WTC11 (cell line): ENCODE measurements around the gene PPP3CA. TPM values are rescaled to one million over a fixed set of nuclear protein-coding genes. Genes with fewer than 3 reads are reported as not detected.

Experiments
- ATAC-seq: fragments of 200-7000 bp; cut with Tn5 transposase; 2 replicates; pipeline ENCODE4 v1.10.0; 2021; ENCODE audit warnings: mild to moderate bottlenecking, moderate library complexity
- CTCF ChIA-PET: fragments of 300-600 bp; sonication (Branson Sonifier 250); formaldehyde crosslinking; loops from one replicate; lab custom pipeline; 2021; ENCODE audit warnings: antibody characterized with exemption; lab: Charles Lee
- POLR2A ChIA-PET: fragments of 350-600 bp; sonication (Branson Sonifier 250); formaldehyde crosslinking; loops from one replicate; lab custom pipeline; 2021; ENCODE audit warnings: antibody characterized with exemption; lab: Charles Lee
- DNase-seq: peaks from one replicate; pipeline ENCODE4 v3.0.0; 2021; ENCODE audit warnings: low spot score
- H3K27ac Mint-ChIP-seq: 2 replicates; pipeline ENCODE4 v1.8.0; 2021; ENCODE audit warnings: mixed read lengths
- H3K27me3 Mint-ChIP-seq: 2 replicates; pipeline ENCODE4 v1.8.0; 2021; ENCODE audit warnings: low read depth, mild to moderate bottlenecking, moderate library complexity, mixed read lengths
- H3K36me3 Mint-ChIP-seq: 2 replicates; pipeline ENCODE4 v1.8.0; 2021; ENCODE audit warnings: mixed read lengths
- H3K4me1 Mint-ChIP-seq: 2 replicates; pipeline ENCODE4 v1.8.0; 2022; ENCODE audit warnings: mixed read lengths
- H3K4me3 Mint-ChIP-seq: 2 replicates; pipeline ENCODE4 v1.8.0; 2021; ENCODE audit warnings: mild to moderate bottlenecking, moderate library complexity, mixed read lengths
- H3K9me3 Mint-ChIP-seq: 2 replicates; pipeline ENCODE4 v1.8.0; 2021; ENCODE audit warnings: mixed read lengths
- CBFB ChIP-seq: sonication (generic); formaldehyde crosslinking; IDR thresholded peaks from 2 replicates; pipeline ENCODE4 v1.8.1; 2022; ENCODE audit warnings: mild to moderate bottlenecking, low read depth, missing genetic modification reagents
- ESRRA ChIP-seq: sonication (generic); formaldehyde crosslinking; IDR thresholded peaks from 2 replicates; pipeline ENCODE4 v1.8.1; 2022; ENCODE audit warnings: mild to moderate bottlenecking, missing genetic modification reagents, borderline replicate concordance
- GRHL2 ChIP-seq: fragments of 250-450 bp; sonication (Bioruptor Pico); IDR thresholded peaks from 2 replicates; pipeline ENCODE4 v1.8.0; 2022; ENCODE audit warnings: mild to moderate bottlenecking, moderate library complexity; ENCODE audit not compliant: insufficient replicate concordance, severe bottlenecking
- MXD4 ChIP-seq: fragments of 250-450 bp; sonication (Bioruptor Pico); IDR thresholded peaks from 2 replicates; pipeline ENCODE4 v1.8.0; 2021; ENCODE audit warnings: mild to moderate bottlenecking, moderate library complexity, borderline replicate concordance
- NFATC4 ChIP-seq: fragments of 250-450 bp; sonication (Bioruptor Pico); IDR thresholded peaks from 2 replicates; pipeline ENCODE4 v1.9.0; 2021; ENCODE audit warnings: mild to moderate bottlenecking
- NR3C1 ChIP-seq: sonication (generic); formaldehyde crosslinking; conservative IDR thresholded peaks from 2 replicates; pipeline ENCODE4 v1.8.1; 2023; ENCODE audit warnings: low read depth, mild to moderate bottlenecking, missing genetic modification reagents
- ZNF263 ChIP-seq: sonication (generic); formaldehyde crosslinking; IDR thresholded peaks from 2 replicates; pipeline ENCODE4 v1.8.1; 2022; ENCODE audit warnings: low read depth, mild to moderate bottlenecking, moderate library complexity, missing genetic modification reagents
- total RNA-seq: library from RNA; stranded (reverse); gene quantifications from 3 replicates; pipeline ENCODE4 v1.2.3, GENCODE V29; 2021
- TF ChIP-seq, protein P1 (sequence below): sonication (generic); formaldehyde crosslinking; IDR thresholded peaks from 2 replicates; pipeline ENCODE4 v1.8.0; 2022; ENCODE audit warnings: mild to moderate bottlenecking, missing genetic modification reagents
- TF ChIP-seq, protein P2 (sequence below): fragments of 250-450 bp; sonication (Bioruptor Pico); IDR thresholded peaks from 2 replicates; pipeline ENCODE4 v1.8.0; 2021; ENCODE audit warnings: mild to moderate bottlenecking
- TF ChIP-seq, protein P3 (sequence below): sonication (generic); formaldehyde crosslinking; IDR thresholded peaks from 2 replicates; pipeline ENCODE4 v1.8.0; 2022; ENCODE audit warnings: mild to moderate bottlenecking, missing genetic modification reagents
- TF ChIP-seq, protein P4 (sequence below): sonication (generic); formaldehyde crosslinking; IDR thresholded peaks from 2 replicates; pipeline ENCODE4 v1.8.1; 2023; ENCODE audit warnings: mild to moderate bottlenecking, missing genetic modification reagents
- TF ChIP-seq, protein P5 (sequence below): sonication (generic); formaldehyde crosslinking; IDR thresholded peaks from 2 replicates; pipeline ENCODE4 v1.8.0; 2022; ENCODE audit warnings: mild to moderate bottlenecking, missing genetic modification reagents
- TF ChIP-seq, protein P6 (sequence below): sonication (generic); formaldehyde crosslinking; IDR thresholded peaks from 2 replicates; pipeline ENCODE4 v1.8.1; 2022; ENCODE audit warnings: mild to moderate bottlenecking, missing genetic modification reagents, moderate library complexity, borderline replicate concordance
- TF ChIP-seq, protein P7 (sequence below): sonication (generic); formaldehyde crosslinking; IDR thresholded peaks from 2 replicates; pipeline ENCODE4 v1.8.1; 2023; ENCODE audit warnings: mild to moderate bottlenecking, missing genetic modification reagents, borderline replicate concordance

PPP3CA gene
- total RNA-seq, 1 experiment from 2014 or later, result 41.6 TPM

DNA sequence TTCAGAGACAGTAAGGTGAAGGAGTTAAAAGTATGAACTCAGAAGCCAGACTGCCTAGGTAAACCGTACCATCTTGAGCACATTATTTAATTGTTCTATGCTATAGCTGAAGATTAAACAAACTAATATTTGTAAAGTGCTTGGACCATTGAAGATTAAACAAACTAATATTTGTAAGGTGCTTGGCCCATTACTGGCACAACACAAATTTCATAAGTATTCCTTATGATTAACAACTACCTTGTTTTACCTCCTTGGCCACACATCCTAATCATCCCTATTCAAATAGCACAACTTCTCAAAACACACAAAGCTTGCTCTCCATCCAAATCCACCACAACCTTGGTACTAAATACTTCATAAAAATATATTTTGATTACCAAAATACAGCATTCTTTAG, 137.0 kb downstream of the PPP3CA start:
- POLR2A ChIA-PET, result no interaction called here
- no peak for DNase-seq
- H3K27me3 Mint-ChIP-seq, result no peaks in the 10 kb centered on the region
- H3K27ac Mint-ChIP-seq, result no peak overlapping the region
- no peak overlapping the region for H3K4me3 Mint-ChIP-seq
- CTCF ChIA-PET, result no interaction called here
- peaks cover 51% of the 10 kb centered on the region for H3K4me1 Mint-ChIP-seq
- H3K36me3 Mint-ChIP-seq, result no peaks in the 10 kb centered on the region
- TF ChIP-seq NR3C1 (no peak), NFATC4 (no peak), MXD4 (CRISPR knock-in tag) (no peak), ZNF263 (CRISPR knock-in tag) (no peak), GRHL2 (CRISPR knock-in tag) (no peak), ESRRA (CRISPR knock-in tag) (no peak), CBFB (CRISPR knock-in tag) (no peak)
- TF ChIP-seq, protein P1, sequence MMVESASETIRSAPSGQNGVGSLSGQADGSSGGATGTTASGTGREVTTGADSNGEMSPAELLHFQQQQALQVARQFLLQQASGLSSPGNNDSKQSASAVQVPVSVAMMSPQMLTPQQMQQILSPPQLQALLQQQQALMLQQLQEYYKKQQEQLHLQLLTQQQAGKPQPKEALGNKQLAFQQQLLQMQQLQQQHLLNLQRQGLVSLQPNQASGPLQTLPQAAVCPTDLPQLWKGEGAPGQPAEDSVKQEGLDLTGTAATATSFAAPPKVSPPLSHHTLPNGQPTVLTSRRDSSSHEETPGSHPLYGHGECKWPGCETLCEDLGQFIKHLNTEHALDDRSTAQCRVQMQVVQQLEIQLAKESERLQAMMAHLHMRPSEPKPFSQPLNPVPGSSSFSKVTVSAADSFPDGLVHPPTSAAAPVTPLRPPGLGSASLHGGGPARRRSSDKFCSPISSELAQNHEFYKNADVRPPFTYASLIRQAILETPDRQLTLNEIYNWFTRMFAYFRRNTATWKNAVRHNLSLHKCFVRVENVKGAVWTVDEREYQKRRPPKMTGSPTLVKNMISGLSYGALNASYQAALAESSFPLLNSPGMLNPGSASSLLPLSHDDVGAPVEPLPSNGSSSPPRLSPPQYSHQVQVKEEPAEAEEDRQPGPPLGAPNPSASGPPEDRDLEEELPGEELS (CRISPR knock-in tag), result no peak
- TF ChIP-seq, protein P2, sequence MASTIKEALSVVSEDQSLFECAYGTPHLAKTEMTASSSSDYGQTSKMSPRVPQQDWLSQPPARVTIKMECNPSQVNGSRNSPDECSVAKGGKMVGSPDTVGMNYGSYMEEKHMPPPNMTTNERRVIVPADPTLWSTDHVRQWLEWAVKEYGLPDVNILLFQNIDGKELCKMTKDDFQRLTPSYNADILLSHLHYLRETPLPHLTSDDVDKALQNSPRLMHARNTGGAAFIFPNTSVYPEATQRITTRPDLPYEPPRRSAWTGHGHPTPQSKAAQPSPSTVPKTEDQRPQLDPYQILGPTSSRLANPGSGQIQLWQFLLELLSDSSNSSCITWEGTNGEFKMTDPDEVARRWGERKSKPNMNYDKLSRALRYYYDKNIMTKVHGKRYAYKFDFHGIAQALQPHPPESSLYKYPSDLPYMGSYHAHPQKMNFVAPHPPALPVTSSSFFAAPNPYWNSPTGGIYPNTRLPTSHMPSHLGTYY (CRISPR knock-in tag), result no peak
- TF ChIP-seq, protein P3, sequence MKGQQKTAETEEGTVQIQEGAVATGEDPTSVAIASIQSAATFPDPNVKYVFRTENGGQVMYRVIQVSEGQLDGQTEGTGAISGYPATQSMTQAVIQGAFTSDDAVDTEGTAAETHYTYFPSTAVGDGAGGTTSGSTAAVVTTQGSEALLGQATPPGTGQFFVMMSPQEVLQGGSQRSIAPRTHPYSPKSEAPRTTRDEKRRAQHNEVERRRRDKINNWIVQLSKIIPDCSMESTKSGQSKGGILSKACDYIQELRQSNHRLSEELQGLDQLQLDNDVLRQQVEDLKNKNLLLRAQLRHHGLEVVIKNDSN (CRISPR knock-in tag), result no peak
- TF ChIP-seq, protein P4, sequence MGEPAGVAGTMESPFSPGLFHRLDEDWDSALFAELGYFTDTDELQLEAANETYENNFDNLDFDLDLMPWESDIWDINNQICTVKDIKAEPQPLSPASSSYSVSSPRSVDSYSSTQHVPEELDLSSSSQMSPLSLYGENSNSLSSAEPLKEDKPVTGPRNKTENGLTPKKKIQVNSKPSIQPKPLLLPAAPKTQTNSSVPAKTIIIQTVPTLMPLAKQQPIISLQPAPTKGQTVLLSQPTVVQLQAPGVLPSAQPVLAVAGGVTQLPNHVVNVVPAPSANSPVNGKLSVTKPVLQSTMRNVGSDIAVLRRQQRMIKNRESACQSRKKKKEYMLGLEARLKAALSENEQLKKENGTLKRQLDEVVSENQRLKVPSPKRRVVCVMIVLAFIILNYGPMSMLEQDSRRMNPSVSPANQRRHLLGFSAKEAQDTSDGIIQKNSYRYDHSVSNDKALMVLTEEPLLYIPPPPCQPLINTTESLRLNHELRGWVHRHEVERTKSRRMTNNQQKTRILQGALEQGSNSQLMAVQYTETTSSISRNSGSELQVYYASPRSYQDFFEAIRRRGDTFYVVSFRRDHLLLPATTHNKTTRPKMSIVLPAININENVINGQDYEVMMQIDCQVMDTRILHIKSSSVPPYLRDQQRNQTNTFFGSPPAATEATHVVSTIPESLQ, result no peak
- TF ChIP-seq, protein P5, sequence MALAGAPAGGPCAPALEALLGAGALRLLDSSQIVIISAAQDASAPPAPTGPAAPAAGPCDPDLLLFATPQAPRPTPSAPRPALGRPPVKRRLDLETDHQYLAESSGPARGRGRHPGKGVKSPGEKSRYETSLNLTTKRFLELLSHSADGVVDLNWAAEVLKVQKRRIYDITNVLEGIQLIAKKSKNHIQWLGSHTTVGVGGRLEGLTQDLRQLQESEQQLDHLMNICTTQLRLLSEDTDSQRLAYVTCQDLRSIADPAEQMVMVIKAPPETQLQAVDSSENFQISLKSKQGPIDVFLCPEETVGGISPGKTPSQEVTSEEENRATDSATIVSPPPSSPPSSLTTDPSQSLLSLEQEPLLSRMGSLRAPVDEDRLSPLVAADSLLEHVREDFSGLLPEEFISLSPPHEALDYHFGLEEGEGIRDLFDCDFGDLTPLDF, result no peak
- TF ChIP-seq, protein P6, sequence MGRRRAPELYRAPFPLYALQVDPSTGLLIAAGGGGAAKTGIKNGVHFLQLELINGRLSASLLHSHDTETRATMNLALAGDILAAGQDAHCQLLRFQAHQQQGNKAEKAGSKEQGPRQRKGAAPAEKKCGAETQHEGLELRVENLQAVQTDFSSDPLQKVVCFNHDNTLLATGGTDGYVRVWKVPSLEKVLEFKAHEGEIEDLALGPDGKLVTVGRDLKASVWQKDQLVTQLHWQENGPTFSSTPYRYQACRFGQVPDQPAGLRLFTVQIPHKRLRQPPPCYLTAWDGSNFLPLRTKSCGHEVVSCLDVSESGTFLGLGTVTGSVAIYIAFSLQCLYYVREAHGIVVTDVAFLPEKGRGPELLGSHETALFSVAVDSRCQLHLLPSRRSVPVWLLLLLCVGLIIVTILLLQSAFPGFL (CRISPR knock-in tag), result no peak
- TF ChIP-seq, protein P7, sequence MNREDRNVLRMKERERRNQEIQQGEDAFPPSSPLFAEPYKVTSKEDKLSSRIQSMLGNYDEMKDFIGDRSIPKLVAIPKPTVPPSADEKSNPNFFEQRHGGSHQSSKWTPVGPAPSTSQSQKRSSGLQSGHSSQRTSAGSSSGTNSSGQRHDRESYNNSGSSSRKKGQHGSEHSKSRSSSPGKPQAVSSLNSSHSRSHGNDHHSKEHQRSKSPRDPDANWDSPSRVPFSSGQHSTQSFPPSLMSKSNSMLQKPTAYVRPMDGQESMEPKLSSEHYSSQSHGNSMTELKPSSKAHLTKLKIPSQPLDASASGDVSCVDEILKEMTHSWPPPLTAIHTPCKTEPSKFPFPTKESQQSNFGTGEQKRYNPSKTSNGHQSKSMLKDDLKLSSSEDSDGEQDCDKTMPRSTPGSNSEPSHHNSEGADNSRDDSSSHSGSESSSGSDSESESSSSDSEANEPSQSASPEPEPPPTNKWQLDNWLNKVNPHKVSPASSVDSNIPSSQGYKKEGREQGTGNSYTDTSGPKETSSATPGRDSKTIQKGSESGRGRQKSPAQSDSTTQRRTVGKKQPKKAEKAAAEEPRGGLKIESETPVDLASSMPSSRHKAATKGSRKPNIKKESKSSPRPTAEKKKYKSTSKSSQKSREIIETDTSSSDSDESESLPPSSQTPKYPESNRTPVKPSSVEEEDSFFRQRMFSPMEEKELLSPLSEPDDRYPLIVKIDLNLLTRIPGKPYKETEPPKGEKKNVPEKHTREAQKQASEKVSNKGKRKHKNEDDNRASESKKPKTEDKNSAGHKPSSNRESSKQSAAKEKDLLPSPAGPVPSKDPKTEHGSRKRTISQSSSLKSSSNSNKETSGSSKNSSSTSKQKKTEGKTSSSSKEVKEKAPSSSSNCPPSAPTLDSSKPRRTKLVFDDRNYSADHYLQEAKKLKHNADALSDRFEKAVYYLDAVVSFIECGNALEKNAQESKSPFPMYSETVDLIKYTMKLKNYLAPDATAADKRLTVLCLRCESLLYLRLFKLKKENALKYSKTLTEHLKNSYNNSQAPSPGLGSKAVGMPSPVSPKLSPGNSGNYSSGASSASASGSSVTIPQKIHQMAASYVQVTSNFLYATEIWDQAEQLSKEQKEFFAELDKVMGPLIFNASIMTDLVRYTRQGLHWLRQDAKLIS, result no peak
- TF ChIP-seq, all 79 proteins: peak for 0
- H3K9me3 Mint-ChIP-seq, result no peaks in the 10 kb centered on the region
- ATAC-seq, result no peak
